ENCODE results near the gene DOK5. TPM values are rescaled to one million over a fixed set of nuclear protein-coding genes. Genes with fewer than 3 reads are reported as not detected.

The DOK5 gene
- total RNA-seq, 1 experiment from 2014 or later = not detected

- DNase-seq (ENCODE audit: low read depth) = no peak
These were observed 136.5 kb downstream of the DOK5 start for GRCh38 chr20:54611708-54612412.

- no peak for DNase-seq (ENCODE audit: low read depth)
These were observed 143.0 kb downstream of the DOK5 start for GRCh38 chr20:54618412-54618811.

GRCh38 chr20:54619181-54619580, 143.8 kb downstream of the DOK5 start:
- DNase-seq (ENCODE audit: low read depth) = no peak

DNA sequence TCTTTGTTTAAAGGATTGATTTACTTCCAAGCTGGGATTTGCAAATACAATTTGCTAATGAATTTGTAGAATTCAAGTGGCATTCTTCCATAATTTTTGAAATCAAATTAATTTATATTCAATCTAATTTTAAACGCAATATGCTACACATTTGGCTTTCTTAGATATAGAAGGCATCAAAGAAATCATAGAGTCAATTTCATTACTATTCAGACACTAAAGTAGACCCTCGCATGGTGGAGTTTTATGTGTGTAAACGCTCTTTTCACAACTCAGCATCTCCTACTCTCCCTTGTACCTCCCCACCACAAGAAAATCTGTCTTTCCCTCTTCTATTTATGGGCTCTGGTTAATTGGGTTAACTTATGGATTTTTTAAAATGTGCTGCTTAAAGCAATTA, 144.3 kb downstream of the DOK5 start:
- DNase-seq (ENCODE audit: low read depth) = no peak

- DNase-seq (ENCODE audit: low read depth) = no peak
These were observed 145.2 kb downstream of the DOK5 start for GRCh38 chr20:54620611-54621010.

DNA sequence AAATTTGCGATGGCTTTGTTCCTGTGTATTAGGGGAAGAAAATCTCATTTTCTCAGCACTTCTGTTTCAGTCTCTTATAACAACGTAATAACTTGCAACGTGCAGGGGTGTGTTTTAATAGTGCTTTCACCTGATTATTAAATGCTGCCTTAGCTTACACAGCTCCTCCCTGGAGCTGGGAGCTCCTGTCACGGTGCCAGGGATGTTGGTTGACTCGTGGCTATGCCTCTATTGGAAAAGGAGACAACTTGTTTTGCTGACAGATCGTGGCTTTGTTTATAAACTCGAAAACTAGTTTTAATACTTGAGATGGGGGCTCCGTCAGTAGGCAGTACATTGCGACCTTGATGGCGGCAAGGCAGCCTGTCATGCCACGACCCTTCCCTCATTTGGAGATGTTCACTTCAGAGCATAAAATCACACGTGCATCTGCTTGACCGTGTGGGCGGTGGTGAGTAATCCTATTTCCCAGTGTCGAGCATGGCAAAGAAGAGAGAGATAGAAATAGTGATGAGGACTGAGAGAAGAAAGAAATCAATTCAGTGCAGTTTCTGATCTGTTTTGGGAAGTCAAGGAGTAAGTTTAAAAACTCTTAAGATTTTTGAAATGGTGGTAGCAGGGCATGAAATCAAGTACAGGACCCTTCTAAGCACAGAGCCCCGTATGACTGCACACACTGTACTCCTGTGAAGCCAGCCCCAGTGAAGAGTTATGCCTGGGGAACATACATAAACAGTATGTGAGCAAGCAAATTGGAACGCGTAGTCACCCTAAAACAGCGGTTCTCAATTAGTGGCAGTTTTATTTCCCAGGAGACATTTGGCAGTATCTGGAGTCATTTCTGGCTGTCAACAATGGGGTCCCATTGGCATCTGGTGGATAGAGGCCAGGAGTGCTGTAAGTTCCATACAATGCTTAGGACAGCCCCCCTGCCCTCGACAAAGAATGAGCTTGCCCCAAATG, 147.2 kb downstream of the DOK5 start:
- no peak for DNase-seq (ENCODE audit: low read depth)

DNA sequence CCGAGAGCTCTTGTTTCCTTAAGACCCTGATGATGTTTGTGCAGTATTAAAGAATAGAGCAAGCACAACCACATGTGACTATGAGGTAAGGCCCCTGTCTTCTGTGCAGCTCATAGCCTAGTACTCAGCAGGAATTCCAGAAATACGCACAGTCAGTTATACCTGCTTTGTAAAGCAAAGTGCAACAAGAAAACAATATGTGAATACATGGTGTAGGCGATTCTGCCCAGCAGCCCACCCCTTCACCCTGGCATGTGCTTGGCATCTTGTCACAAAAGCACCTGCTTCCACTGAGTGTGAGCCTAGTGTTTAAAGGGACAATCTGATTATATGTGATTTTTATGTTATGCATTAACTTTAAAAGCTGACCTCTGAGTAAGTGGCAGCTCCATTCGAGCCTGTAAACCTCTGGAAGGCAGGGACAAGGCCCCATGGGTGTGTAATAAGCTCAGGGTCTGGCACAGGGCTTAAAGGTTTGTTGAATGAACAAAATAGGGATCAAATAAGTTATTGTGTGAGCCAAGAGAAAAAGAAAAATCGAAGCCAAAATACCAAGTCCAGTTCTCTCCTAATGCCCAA, 148.7 kb downstream of the DOK5 start:
- no peak for DNase-seq (ENCODE audit: low read depth)

DNA sequence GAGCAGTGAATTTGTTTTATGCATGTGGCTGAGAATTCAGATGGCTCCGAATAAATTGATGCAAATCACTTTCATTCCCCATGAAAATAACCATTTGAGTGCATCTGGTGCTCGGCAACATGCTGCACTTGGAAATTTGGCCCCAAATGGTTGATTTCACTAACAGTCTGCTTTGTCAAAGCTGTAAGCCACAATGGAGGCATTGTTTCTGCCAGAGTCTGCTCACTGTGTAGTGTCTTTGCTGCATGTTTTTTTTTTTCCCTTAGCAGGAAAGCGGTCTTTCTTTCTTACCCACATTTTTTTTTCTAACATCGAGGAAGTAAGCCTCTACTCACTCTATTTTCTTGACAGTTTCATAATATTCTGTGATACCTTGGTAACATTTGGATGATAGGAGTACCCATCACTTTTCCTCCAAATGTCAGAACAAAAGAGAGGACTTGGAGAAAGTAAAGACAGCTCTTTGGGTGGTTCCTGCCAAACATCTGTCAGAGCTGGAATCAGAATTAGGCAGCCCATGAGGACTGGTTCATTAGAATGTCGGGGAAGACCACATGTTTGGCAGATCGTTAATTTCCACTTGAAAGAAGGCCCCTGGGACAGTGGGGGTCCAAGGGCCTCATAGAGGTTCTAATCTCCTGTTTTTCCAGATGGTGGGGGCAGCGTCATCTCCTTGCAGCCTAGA, 149.5 kb downstream of the DOK5 start:
- no peak for DNase-seq (ENCODE audit: low read depth)

DNA sequence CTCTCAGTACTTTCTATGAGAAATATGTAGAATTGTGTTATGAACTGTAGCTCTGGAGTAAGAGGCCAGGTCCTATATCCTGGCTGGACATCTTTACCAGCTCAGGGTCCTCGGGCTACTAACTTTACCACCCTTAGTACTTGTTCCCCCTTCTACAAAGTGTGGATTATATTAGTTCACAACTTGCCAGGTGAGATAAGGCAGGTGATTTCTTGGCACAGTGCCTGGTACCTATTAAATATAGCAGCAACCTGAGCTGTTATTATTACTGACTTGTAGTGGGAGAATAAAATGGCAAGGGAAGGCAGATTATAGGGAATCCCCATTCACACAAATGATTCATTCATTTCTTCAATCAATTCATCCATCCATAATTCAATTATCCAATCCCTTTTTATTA, 150.1 kb downstream of the DOK5 start:
- DNase-seq (ENCODE audit: low read depth) = no peak

DNA sequence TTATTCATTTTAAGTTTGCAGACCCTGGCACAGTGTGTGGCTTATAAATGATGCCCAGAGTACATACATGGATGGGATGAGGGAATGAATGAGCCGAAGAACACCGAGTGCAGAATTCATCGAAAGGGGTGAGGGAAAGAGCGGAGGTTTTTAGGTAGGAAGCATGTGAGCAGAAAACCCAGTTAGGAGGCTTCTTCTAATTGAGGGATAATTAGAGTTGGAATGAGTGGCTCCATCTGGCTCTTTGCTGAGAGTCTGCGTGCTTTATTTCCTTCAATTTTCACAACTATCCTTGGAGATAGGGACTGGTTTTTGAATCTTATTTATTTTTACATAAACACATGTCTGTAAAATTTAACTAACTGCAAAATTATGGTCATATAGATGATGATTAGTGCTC, 150.7 kb downstream of the DOK5 start:
- DNase-seq (ENCODE audit: low read depth) = no peak

GRCh38 chr20:54629632-54630031, 154.2 kb downstream of the DOK5 start:
- DNase-seq (ENCODE audit: low read depth) = no peak

GRCh38 chr20:54630582-54630981, 155.2 kb downstream of the DOK5 start:
- DNase-seq (ENCODE audit: low read depth) = no peak

GRCh38 chr20:54631059-54631458, 155.7 kb downstream of the DOK5 start:
- DNase-seq (ENCODE audit: low read depth) = no peak

GRCh38 chr20:54633374-54634355, 158.3 kb downstream of the DOK5 start:
- no peak for DNase-seq (ENCODE audit: low read depth)

DNA sequence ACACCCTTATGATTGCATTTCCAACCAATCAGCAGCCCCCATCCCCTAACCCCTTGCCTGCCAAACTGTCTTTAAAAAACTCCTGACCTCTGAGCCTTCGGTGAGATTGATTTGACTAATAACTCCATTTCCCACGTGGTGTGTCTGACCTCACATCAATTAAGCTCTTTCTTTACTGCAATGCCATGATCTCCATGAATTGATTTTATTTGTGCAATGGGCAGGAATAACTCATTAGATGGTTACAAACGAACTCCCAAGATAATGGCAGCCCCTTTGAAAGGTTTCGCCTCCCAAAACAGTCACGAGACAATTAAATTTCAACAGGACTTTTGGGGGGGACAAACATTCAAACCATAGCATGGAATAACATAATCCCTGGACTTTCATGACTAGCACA, 161.2 kb downstream of the DOK5 start:
- no peak for DNase-seq (ENCODE audit: low read depth)

GRCh38 chr20:54639941-54640340, 164.5 kb downstream of the DOK5 start:
- DNase-seq (ENCODE audit: low read depth) = no peak

DNA sequence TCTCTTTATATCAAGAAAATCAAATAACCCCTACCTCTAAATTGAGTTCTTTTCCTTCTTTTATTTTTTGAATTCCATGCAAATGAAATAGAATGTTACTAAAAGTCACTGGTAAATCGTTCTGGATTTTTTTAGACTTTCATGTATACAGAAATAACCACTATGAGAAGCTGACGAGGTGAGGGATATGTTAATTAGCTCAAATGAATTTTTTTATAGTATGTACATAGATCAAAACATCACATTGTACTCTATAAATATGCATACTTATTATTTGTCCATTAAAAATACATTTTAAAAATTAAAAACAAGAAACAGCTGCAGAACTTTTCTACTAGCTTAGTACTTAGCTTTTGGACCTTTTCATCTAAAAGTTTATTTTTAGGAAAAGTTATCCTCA, 165.4 kb downstream of the DOK5 start:
- no peak for DNase-seq (ENCODE audit: low read depth)

- DNase-seq (ENCODE audit: low read depth) = no peak
These were observed 167.7 kb downstream of the DOK5 start for GRCh38 chr20:54642864-54643667.

GRCh38 chr20:54643761-54644160, 168.4 kb downstream of the DOK5 start:
- peak; percentile 60 for DNase-seq (ENCODE audit: low read depth)

Data from M059J (cell line).